K562 (cell line): Measurements from ENCODE around the gene IFITM2. TPM values are rescaled to one million over a fixed set of nuclear protein-coding genes. Genes with fewer than 3 reads are reported as not detected.

ENCODE experiments used
- ATF7 ChIP-seq: fragments of 450-650 bp; IDR thresholded peaks from 2 replicates; pipeline ENCODE4 v1.7.1; 2014; ENCODE audit warnings: mild to moderate bottlenecking, moderate library complexity
- CXXC5 ChIP-seq: fragments of 250-450 bp; sonication (Bioruptor Pico); IDR thresholded peaks from 2 replicates; pipeline ENCODE4 v1.8.0; 2022; ENCODE audit warnings: inconsistent platforms, mild to moderate bottlenecking, moderate library complexity
- ETV1 ChIP-seq: fragments of 450-650 bp; conservative IDR thresholded peaks from 2 replicates; pipeline ENCODE4 v1.6.1; 2016; ENCODE audit warnings: missing genetic modification characterization, control low read depth, low read depth, missing compliant biosample characterization
- GATA2 ChIP-seq: sonication (generic); formaldehyde crosslinking; IDR thresholded peaks from 2 replicates; pipeline ENCODE4 v1.4.0; 2020; ENCODE audit warnings: mild to moderate bottlenecking, missing genetic modification reagents
- GATAD2A ChIP-seq: fragments of 450-650 bp; IDR thresholded peaks from 2 replicates; pipeline ENCODE4 v1.6.1; 2017
- HMBOX1 ChIP-seq: sonication (generic); IDR thresholded peaks from 2 replicates; pipeline ENCODE4 v1.6.1; 2016
- KLF6 ChIP-seq: fragments of 250-450 bp; sonication (Bioruptor Pico); IDR thresholded peaks from 2 replicates; pipeline ENCODE4 v1.4.0; 2020; ENCODE audit warnings: mild to moderate bottlenecking, moderate library complexity, borderline replicate concordance
- MYC ChIP-seq, 2 experiments: fragments of 250-450 bp in 1 of 2; sonication (Bioruptor Pico) in 1 of 2; IDR thresholded peaks; 2 replicates each; pipeline versions ENCODE4 v1.5.1 to v1.6.1; 2012 to 2021; ENCODE audit warnings: low read depth in 2 of 2, borderline replicate concordance in 1 of 2, improper control_type of control experiment in 1 of 2, low read length in 1 of 2, mild to moderate bottlenecking in 1 of 2, moderate library complexity in 1 of 2
- POLR2B ChIP-seq: fragments of 450-650 bp; IDR thresholded peaks from 2 replicates; pipeline ENCODE4 v1.6.1; 2018; ENCODE audit warnings: low read depth; ENCODE audit not compliant: partially characterized antibody
- RFX1 ChIP-seq: fragments of 450-650 bp; IDR thresholded peaks from 2 replicates; pipeline ENCODE4 v1.6.1; 2016; ENCODE audit warnings: mild to moderate bottlenecking, moderate library complexity
- RHOXF2B ChIP-seq: fragments of 250-450 bp; sonication (Bioruptor Pico); conservative IDR thresholded peaks from 2 replicates; pipeline ENCODE4 v1.5.1; 2021
- SMARCC2 ChIP-seq: fragments of 450-650 bp; IDR thresholded peaks from 2 replicates; pipeline ENCODE4 v1.6.1; 2017; ENCODE audit warnings: antibody characterized with exemption, moderate library complexity, mild to moderate bottlenecking, low read depth
- TCF3 ChIP-seq: sonication (generic); formaldehyde crosslinking; IDR thresholded peaks from 2 replicates; pipeline ENCODE4 v1.4.0; 2020; ENCODE audit warnings: mild to moderate bottlenecking, missing genetic modification reagents
- WHSC1 ChIP-seq: IDR thresholded peaks from one replicate; pipeline ENCODE4 v1.6.1; 2012; ENCODE audit warnings: low read length, control low read depth, inconsistent platforms
- ZKSCAN8 ChIP-seq: fragments of 200-800 bp; sonication (Bioruptor generic); IDR thresholded peaks from 2 replicates; pipeline ENCODE4 v1.6.1; 2016; ENCODE audit warnings: missing genetic modification characterization, missing compliant biosample characterization
- ZNF232 ChIP-seq: sonication (generic); formaldehyde crosslinking; IDR thresholded peaks from 2 replicates; pipeline ENCODE4 v1.8.0; 2022; ENCODE audit warnings: mild to moderate bottlenecking, missing genetic modification reagents
- ZNF282 ChIP-seq: sonication (generic); formaldehyde crosslinking; IDR thresholded peaks from 2 replicates; pipeline ENCODE4 v1.8.1; 2023; ENCODE audit warnings: missing genetic modification reagents
- polyA plus RNA-seq, 8 experiments: library from polyadenylated mRNA; depleted of rRNA in 4 of 8; stranded (reverse) in 5 of 8; unstranded in 3 of 8; fragments of >200 nt; fragmentation: Nextera tagmentation in 2 of 8; fragmentation: Illumina TruSeq in 1 of 8; extraction: Ambion mirVana in 2 of 8; extraction: Trizol in 1 of 8; gene quantifications; 2 replicates each; pipeline versions ENCODE4 v1.2.1 to v1.2.3, GENCODE V29; 2011 to 2014; ENCODE audit warnings: inconsistent platforms in 1 of 8, missing spikeins in 1 of 8
- total RNA-seq, 7 experiments: library from RNA; depleted of rRNA in 6 of 7; stranded (reverse); fragments of >200 nt in 6 of 7; fragmentation: Illumina TruSeq in 2 of 7; extraction: Trizol in 2 of 7; gene quantifications; 2 replicates each; pipeline versions ENCODE4 v1.2.1 to v1.2.3, GENCODE V29; 2011 to 2021; ENCODE audit warnings: low replicate concordance in 1 of 7
- TF ChIP-seq, protein P1 (sequence below): fragments of 250-450 bp; sonication (Bioruptor Pico); IDR thresholded peaks from 2 replicates; pipeline ENCODE4 v1.4.0; 2020; ENCODE audit warnings: mild to moderate bottlenecking, moderate library complexity, borderline replicate concordance
- TF ChIP-seq, protein P2 (sequence below): fragments of 250-450 bp; sonication (Bioruptor Pico); IDR thresholded peaks from 2 replicates; pipeline ENCODE4 v1.8.0; 2022; ENCODE audit warnings: moderate library complexity, mild to moderate bottlenecking, inconsistent platforms
- TF ChIP-seq, protein P3 (sequence below), 2 experiments: fragments of 450-650 bp; IDR thresholded peaks; 2 replicates each; pipeline ENCODE4 v1.6.1; 2016
- TF ChIP-seq, protein P4 (sequence below): fragments of 250-450 bp; sonication (Bioruptor Pico); IDR thresholded peaks from 2 replicates; pipeline ENCODE4 v1.5.0; 2020; ENCODE audit warnings: mild to moderate bottlenecking

The IFITM2 gene
- total and polyA plus RNA-seq, 9 of the 15 experiments (the other 6 are each of a cell fraction or from before 2014, with no cell fraction given) = 52.8 to 4,872 (median 356) TPM

- TF ChIP-seq, protein P1, sequence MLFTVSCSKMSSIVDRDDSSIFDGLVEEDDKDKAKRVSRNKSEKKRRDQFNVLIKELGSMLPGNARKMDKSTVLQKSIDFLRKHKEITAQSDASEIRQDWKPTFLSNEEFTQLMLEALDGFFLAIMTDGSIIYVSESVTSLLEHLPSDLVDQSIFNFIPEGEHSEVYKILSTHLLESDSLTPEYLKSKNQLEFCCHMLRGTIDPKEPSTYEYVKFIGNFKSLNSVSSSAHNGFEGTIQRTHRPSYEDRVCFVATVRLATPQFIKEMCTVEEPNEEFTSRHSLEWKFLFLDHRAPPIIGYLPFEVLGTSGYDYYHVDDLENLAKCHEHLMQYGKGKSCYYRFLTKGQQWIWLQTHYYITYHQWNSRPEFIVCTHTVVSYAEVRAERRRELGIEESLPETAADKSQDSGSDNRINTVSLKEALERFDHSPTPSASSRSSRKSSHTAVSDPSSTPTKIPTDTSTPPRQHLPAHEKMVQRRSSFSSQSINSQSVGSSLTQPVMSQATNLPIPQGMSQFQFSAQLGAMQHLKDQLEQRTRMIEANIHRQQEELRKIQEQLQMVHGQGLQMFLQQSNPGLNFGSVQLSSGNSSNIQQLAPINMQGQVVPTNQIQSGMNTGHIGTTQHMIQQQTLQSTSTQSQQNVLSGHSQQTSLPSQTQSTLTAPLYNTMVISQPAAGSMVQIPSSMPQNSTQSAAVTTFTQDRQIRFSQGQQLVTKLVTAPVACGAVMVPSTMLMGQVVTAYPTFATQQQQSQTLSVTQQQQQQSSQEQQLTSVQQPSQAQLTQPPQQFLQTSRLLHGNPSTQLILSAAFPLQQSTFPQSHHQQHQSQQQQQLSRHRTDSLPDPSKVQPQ = peak; percentile 65; the same call in 1 of the 2 replicates
- TF ChIP-seq, protein P2, sequence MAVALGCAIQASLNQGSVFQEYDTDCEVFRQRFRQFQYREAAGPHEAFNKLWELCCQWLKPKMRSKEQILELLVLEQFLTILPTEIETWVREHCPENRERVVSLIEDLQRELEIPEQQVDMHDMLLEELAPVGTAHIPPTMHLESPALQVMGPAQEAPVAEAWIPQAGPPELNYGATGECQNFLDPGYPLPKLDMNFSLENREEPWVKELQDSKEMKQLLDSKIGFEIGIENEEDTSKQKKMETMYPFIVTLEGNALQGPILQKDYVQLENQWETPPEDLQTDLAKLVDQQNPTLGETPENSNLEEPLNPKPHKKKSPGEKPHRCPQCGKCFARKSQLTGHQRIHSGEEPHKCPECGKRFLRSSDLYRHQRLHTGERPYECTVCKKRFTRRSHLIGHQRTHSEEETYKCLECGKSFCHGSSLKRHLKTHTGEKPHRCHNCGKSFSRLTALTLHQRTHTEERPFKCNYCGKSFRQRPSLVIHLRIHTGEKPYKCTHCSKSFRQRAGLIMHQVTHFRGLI (CRISPR knock-in tag) = peak; percentile 37; the same call in 1 of the 2 replicates
- TF ChIP-seq ZKSCAN8 (CRISPR knock-in tag) (0 out of 2 replicates have a peak, but pooled peaks have one; percentile 71), ATF7 (peak; percentile 58), GATA2 (CRISPR knock-in tag) (peak; percentile 71), RHOXF2B (CRISPR knock-in tag) (no peak), CXXC5 (CRISPR knock-in tag) (peak; percentile 69), HMBOX1 (peak; percentile 98), GATAD2A (peak; percentile 73; the same call in 1 of the 2 replicates), KLF6 (CRISPR knock-in tag) (peak; percentile 47; the same call in 1 of the 2 replicates), POLR2B (peak; percentile 11), WHSC1 (no peak), RFX1 (peak; percentile 35), SMARCC2 (peak; percentile 36; the same call in 1 of the 2 replicates), ZNF232 (CRISPR knock-in tag) (0 out of 2 replicates have a peak, but pooled peaks have one; percentile 29), ZNF282 (CRISPR knock-in tag) (no peak), MYC (IDR thresholded peaks at IDR 0.05; ENCODE audit: low read depth, low read length) (peak; percentile 75), MYC (CRISPR knock-in tag; IDR thresholded peaks at IDR 0.05; ENCODE audit: borderline replicate concordance, low read depth) (peak; percentile 26; the same call in 1 of the 2 replicates), ETV1 (peak; percentile 31), TCF3 (no peak)
- TF ChIP-seq, protein P3, sequence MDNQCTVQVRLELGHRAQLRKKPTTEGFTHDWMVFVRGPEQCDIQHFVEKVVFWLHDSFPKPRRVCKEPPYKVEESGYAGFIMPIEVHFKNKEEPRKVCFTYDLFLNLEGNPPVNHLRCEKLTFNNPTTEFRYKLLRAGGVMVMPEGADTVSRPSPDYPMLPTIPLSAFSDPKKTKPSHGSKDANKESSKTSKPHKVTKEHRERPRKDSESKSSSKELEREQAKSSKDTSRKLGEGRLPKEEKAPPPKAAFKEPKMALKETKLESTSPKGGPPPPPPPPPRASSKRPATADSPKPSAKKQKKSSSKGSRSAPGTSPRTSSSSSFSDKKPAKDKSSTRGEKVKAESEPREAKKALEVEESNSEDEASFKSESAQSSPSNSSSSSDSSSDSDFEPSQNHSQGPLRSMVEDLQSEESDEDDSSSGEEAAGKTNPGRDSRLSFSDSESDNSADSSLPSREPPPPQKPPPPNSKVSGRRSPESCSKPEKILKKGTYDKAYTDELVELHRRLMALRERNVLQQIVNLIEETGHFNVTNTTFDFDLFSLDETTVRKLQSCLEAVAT (IDR thresholded peaks at IDR 0.05) = peak in 1 of 2 experiments; percentile 51; a peak in 2 of 4 replicates
- TF ChIP-seq, protein P4, sequence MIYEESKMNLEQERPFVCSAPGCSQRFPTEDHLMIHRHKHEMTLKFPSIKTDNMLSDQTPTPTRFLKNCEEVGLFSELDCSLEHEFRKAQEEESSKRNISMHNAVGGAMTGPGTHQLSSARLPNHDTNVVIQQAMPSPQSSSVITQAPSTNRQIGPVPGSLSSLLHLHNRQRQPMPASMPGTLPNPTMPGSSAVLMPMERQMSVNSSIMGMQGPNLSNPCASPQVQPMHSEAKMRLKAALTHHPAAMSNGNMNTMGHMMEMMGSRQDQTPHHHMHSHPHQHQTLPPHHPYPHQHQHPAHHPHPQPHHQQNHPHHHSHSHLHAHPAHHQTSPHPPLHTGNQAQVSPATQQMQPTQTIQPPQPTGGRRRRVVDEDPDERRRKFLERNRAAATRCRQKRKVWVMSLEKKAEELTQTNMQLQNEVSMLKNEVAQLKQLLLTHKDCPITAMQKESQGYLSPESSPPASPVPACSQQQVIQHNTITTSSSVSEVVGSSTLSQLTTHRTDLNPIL (CRISPR knock-in tag) = 0 out of 2 replicates have a peak, but pooled peaks have one; percentile 48
Measured at GRCh38 chr11:350723-351255, 43.2 kb downstream of the IFITM2 start (continued).
